ENCODE results near the gene ENOPH1. TPM values are rescaled to one million over a fixed set of nuclear protein-coding genes. Genes with fewer than 3 reads are reported as not detected.

ENOPH1 gene
- total RNA-seq, 1 donor from 2014 or later = 16.0 TPM

DNA sequence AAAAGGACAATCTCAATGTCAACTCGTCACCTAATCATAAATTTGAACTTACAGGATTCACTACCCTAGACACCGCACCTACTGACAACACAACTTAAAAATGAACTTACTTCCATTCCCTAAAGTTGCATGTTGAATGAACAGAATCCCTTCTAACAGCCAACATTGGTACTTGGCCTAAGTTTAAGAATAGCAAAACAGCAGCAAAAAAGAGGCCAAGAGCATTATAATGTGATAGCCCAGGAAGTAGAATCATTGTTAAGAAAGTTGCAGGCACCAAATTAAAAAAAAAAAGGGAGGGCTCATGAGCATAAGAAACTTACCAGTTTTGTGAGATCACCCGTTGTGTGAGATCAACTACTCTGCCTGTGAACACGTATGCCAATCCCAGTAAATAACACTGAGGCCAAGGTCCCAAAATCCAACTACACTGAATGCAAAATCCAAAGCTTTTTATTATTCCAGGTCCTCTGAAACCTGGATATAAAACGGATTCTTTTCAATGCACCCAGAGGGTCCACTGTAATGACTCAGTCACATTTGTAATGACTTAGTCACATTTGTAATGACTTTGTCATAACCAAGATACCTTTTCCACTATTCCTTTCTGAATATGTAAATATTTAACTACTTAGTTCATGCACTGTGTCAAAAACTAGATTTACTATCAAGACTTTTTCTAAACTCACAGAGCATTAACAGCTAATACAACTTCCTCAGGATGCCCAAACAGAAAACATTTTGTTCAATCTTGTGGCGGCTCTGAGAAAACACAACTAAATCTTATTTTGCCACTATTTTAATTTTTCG lies 6.9 kb upstream of the ENOPH1 start:
- DNase-seq (ENCODE audit: extremely low spot score in 2 of 2) = no peak
- no peaks in the 10 kb centered on the region for H3K27me3 ChIP-seq
- no peak overlapping the region for H3K4me3 ChIP-seq
- intact Hi-C loops (cut with DNase I) = loop anchor here (2.0 kb wide), 1 partner anchor 41 kb away; no protein-coding TSS in a partner anchor
- peaks cover 0 to 40% of the 10 kb centered on the region in 2 donors for H3K36me3 ChIP-seq
- peaks cover 27% of the 10 kb centered on the region for H3K4me1 ChIP-seq
- TF ChIP-seq POLR2A (IDR thresholded peaks at IDR 0.05) = no peak
- TF ChIP-seq, protein P1, sequence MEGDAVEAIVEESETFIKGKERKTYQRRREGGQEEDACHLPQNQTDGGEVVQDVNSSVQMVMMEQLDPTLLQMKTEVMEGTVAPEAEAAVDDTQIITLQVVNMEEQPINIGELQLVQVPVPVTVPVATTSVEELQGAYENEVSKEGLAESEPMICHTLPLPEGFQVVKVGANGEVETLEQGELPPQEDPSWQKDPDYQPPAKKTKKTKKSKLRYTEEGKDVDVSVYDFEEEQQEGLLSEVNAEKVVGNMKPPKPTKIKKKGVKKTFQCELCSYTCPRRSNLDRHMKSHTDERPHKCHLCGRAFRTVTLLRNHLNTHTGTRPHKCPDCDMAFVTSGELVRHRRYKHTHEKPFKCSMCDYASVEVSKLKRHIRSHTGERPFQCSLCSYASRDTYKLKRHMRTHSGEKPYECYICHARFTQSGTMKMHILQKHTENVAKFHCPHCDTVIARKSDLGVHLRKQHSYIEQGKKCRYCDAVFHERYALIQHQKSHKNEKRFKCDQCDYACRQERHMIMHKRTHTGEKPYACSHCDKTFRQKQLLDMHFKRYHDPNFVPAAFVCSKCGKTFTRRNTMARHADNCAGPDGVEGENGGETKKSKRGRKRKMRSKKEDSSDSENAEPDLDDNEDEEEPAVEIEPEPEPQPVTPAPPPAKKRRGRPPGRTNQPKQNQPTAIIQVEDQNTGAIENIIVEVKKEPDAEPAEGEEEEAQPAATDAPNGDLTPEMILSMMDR (IDR thresholded peaks at IDR 0.05) = no peak
- TF ChIP-seq POLR2AphosphoS5 (IDR thresholded peaks at IDR 0.05; ENCODE audit: insufficient read depth in 1 of 2, low read depth in 1 of 2) = no peak
- no peak overlapping the region for H3K27ac ChIP-seq
- H3K9me3 ChIP-seq = no peaks in the 10 kb centered on the region

DNA sequence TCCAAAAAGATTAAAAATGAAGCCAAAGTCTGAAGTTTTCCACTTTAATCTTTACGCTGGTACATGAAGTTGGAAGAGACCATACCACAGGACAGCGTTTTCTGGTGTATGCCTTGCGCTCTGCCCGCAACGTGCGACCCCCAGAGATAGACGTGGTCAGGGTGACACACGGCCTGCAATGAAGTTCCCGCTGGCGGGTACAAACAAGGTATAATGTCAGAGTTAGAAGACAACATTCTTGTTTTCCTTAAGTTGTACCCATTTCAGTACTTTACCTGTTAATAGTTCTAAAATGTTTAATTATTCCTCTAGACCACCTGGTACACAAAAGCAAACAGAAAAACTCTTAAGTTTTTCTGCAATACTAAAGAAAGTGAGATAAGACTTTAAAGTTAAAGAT lies 4.9 kb upstream of the ENOPH1 start:
- H3K4me3 ChIP-seq = no peak overlapping the region
- intact Hi-C loops (cut with DNase I) = loop anchor here (2.0 kb wide), 1 partner anchor 43 kb away; no protein-coding TSS in a partner anchor
- TF ChIP-seq POLR2A (IDR thresholded peaks at IDR 0.05) = no peak
- no peak for TF ChIP-seq POLR2AphosphoS5 (IDR thresholded peaks at IDR 0.05; ENCODE audit: insufficient read depth in 1 of 2, low read depth in 1 of 2)
- TF ChIP-seq, protein P1 (IDR thresholded peaks at IDR 0.05) = no peak
- no peaks in the 10 kb centered on the region for H3K9me3 ChIP-seq
- H3K4me1 ChIP-seq = peaks cover 28% of the 10 kb centered on the region
- no peaks in the 10 kb centered on the region for H3K27me3 ChIP-seq
- no peak overlapping the region for H3K27ac ChIP-seq
- H3K36me3 ChIP-seq = peaks cover 0 to 40% of the 10 kb centered on the region in 2 donors
- no peak for DNase-seq (ENCODE audit: extremely low spot score in 2 of 2)

DNA sequence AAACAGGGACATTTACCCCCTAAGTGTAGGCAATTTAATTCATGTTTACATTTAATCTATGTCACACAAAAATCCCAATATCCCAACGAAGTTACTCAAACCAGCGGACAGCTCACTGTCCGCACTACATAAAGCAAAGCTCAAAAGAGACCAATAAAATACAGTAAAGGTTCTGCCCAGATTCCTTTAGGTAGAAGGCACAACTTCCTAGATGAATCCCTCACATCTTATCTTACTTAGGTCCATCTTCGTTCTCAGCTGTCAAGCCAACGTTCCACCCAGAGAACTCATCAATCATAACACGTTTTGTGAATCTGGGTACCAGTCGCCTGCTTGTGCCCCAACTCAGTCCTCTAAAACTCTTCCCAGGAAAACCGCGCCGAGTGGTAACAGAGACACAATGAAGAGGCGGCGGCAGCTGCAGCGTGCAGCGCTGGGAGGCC lies 1.8 kb upstream of the ENOPH1 start:
- TF ChIP-seq POLR2A (IDR thresholded peaks at IDR 0.05) = no peak
- TF ChIP-seq, protein P1 (IDR thresholded peaks at IDR 0.05) = no peak
- no peak for TF ChIP-seq POLR2AphosphoS5 (IDR thresholded peaks at IDR 0.05; ENCODE audit: insufficient read depth in 1 of 2, low read depth in 1 of 2)
- peaks cover 0 to 36% of the 10 kb centered on the region in 2 donors for H3K36me3 ChIP-seq
- H3K4me3 ChIP-seq = peak overlapping the region; percentile 57 to 67
- peak overlapping the region; percentile 99 for H3K27ac ChIP-seq
- intact Hi-C loops (cut with DNase I) = no loop called here
- H3K27me3 ChIP-seq = no peaks in the 10 kb centered on the region
- H3K9me3 ChIP-seq = no peaks in the 10 kb centered on the region
- peaks cover 50% of the 10 kb centered on the region for H3K4me1 ChIP-seq
- no peak for DNase-seq (ENCODE audit: extremely low spot score in 2 of 2)

DNA sequence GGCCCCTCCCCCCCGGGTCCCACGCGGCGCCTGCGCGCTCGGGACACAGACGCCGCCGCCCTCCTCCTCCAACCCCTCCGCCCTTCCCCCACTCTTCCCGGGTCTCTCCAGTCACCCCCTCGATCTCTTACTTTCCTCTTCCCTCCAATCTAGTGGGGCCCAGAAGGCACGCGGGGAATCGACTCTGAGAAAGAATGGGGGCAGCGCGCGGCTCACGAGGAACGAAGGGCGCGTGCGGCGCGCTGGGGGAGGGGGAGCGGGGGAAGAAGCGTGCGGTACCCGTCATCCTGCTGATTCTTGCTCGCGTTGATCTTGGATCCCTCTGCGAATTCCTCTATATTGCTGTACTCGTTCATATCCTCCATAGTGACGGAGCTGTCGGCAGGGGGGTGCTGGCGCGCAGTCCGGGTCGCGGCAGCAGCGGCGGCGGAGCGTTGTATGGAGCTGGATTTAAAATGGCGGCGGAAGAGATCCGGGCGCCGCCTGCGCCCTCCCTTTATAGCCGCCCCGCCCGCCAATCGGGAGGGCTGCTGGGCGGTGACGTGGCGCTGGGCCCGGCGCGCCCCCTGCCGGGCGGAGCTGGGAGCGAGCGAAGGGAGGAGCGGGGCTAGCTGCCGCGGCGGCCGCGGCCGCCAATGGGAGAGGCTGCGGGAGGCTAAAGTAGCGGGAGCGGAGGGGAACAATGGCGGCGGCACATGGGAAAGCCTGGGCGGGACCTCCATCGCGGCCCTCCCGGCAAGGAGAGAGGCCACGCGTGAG lies 1.2 kb upstream of the ENOPH1 start:
- peak in 1 of 2 donors; percentile 92 for DNase-seq (ENCODE audit: extremely low spot score in 2 of 2)
- H3K4me3 ChIP-seq = peak overlapping the region; percentile 57 to 67
- peak overlapping the region; percentile 99 for H3K27ac ChIP-seq
- TF ChIP-seq POLR2AphosphoS5 (IDR thresholded peaks at IDR 0.05; ENCODE audit: insufficient read depth in 1 of 2, low read depth in 1 of 2) (peak in 1 of 2 donors; percentile 94), POLR2A (IDR thresholded peaks at IDR 0.05) (peak in 1 of 2 donors; percentile 63)
- TF ChIP-seq, protein P1 (IDR thresholded peaks at IDR 0.05) = peak; percentile 57 to 85 (median 79)
- peaks cover 0 to 30% of the 10 kb centered on the region in 2 donors for H3K36me3 ChIP-seq
- H3K9me3 ChIP-seq = no peaks in the 10 kb centered on the region
- intact Hi-C loops (cut with DNase I) = loop anchor here (1.0 kb wide), 1 partner anchor 55 kb away; no protein-coding TSS in a partner anchor
- H3K4me1 ChIP-seq = peaks cover 50% of the 10 kb centered on the region
- no peaks in the 10 kb centered on the region for H3K27me3 ChIP-seq
